HepG2 (cell line): Measurements from ENCODE around the gene COL5A1. TPM values are rescaled to one million over a fixed set of nuclear protein-coding genes. Genes with fewer than 3 reads are reported as not detected.

ENCODE experiments used
- RARG ChIP-seq: sonication (generic); formaldehyde crosslinking; IDR thresholded peaks from 2 replicates; pipeline ENCODE4 v1.4.0; 2020; ENCODE audit warnings: low read depth, mild to moderate bottlenecking, missing genetic modification reagents
- SATB2 ChIP-seq: sonication (generic); formaldehyde crosslinking; IDR thresholded peaks from 2 replicates; pipeline ENCODE4 v1.5.0; 2020; ENCODE audit warnings: missing genetic modification reagents
- SIX1 ChIP-seq: sonication (generic); formaldehyde crosslinking; IDR thresholded peaks from 2 replicates; pipeline ENCODE4 v1.4.0; 2020; ENCODE audit warnings: missing genetic modification reagents, borderline replicate concordance
- SKI ChIP-seq: fragments of 450-650 bp; IDR thresholded peaks from one replicate; pipeline ENCODE4 v1.6.1; 2018; ENCODE audit warnings: mild to moderate bottlenecking; ENCODE audit not compliant: partially characterized antibody
- ZNF10 ChIP-seq: sonication (generic); formaldehyde crosslinking; IDR thresholded peaks from 2 replicates; pipeline ENCODE4 v1.4.0; 2020; ENCODE audit warnings: mild to moderate bottlenecking, low read depth, missing genetic modification reagents, borderline replicate concordance
- ZNF33A ChIP-seq: sonication (generic); formaldehyde crosslinking; IDR thresholded peaks from 2 replicates; pipeline ENCODE4 v1.5.1; 2020; ENCODE audit warnings: missing genetic modification reagents, mild to moderate bottlenecking, moderate library complexity, borderline replicate concordance
- ZNF496 ChIP-seq: sonication (generic); formaldehyde crosslinking; IDR thresholded peaks from 2 replicates; pipeline ENCODE4 v1.8.1; 2023; ENCODE audit warnings: mild to moderate bottlenecking, moderate library complexity, missing genetic modification reagents; ENCODE audit not compliant: insufficient replicate concordance
- ZNF550 ChIP-seq: sonication (generic); formaldehyde crosslinking; IDR thresholded peaks from 2 replicates; pipeline ENCODE4 v1.4.0; 2020; ENCODE audit warnings: mild to moderate bottlenecking, missing genetic modification reagents, borderline replicate concordance
- ZNF709 ChIP-seq: sonication (generic); formaldehyde crosslinking; IDR thresholded peaks from 2 replicates; pipeline ENCODE4 v1.5.0; 2020; ENCODE audit warnings: mild to moderate bottlenecking, missing genetic modification reagents
- ZNF766 ChIP-seq: sonication (generic); formaldehyde crosslinking; IDR thresholded peaks from 2 replicates; pipeline ENCODE4 v1.5.0; 2020; ENCODE audit warnings: missing genetic modification reagents, borderline replicate concordance
- ZNF768 ChIP-seq: sonication (generic); formaldehyde crosslinking; IDR thresholded peaks from 2 replicates; pipeline ENCODE4 v1.4.0; 2020; ENCODE audit warnings: missing genetic modification reagents
- ZNF777 ChIP-seq: sonication (generic); formaldehyde crosslinking; IDR thresholded peaks from 2 replicates; pipeline ENCODE4 v1.4.0; 2020; ENCODE audit warnings: missing genetic modification reagents
- polyA plus RNA-seq, 8 experiments: library from polyadenylated mRNA; depleted of rRNA in 3 of 8; stranded (reverse) in 7 of 8; unstranded in 1 of 8; fragments of >200 nt; fragmentation: Illumina TruSeq in 4 of 8; extraction: Trizol in 4 of 8; gene quantifications; 2 replicates each; pipeline versions ENCODE4 v1.2.1 to v1.2.3, GENCODE V29; 2011 to 2016; ENCODE audit warnings: low read depth in 4 of 8, missing spikeins in 1 of 8, mixed read lengths in 1 of 8; ENCODE audit not compliant: insufficient read depth in 1 of 8
- total RNA-seq, 5 experiments: library from RNA; depleted of rRNA; stranded (reverse); fragments of >200 nt; fragmentation: Illumina TruSeq; extraction: Trizol; gene quantifications; 2 replicates each; pipeline ENCODE4 v1.2.3, GENCODE V29; 2016; ENCODE audit warnings: low read depth in 1 of 5
- TF ChIP-seq, protein P1 (sequence below): sonication (generic); formaldehyde crosslinking; IDR thresholded peaks from 2 replicates; pipeline ENCODE4 v1.5.0; 2020; ENCODE audit warnings: mild to moderate bottlenecking, missing genetic modification reagents, borderline replicate concordance

The COL5A1 gene
- total and polyA plus RNA-seq, 2 of the 13 experiments (the other 11 are each of a cell fraction or from before 2014, with no cell fraction given) = not detected

DNA sequence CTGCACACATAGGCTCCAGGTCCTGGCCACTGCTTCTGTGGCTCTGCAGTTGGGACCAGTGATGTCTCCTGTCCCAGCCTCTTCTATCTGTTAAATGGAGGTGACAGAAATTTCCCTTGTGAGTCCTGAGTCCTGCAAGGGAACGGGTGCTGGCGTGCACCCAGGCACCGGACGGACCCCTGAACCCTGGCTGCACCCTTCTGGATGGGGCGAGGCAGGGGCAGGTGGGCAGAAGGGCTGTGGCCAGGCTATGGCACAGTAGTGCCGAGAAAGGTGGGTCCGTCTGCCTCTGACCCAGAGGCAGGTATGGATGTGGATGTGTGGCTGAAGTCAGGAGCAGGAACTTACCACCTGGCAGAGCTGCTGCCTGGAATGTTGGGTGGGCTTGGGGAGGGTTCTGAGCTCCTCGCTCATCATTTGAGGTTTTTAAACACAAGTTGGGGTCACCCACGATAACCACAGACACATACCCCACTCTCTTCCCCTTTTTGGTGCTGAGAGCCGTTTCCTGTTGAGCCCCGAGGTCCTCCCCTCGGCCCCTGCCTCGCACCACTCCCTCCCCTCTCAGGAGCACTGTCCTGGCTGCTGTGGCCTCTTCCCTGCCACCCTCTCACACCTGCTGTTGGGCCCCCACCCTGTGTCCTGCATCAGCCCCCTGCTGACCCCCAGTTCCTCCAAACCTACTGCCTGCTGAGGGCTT, 82.0 kb downstream of the COL5A1 start (continued):
- TF ChIP-seq, protein P1, sequence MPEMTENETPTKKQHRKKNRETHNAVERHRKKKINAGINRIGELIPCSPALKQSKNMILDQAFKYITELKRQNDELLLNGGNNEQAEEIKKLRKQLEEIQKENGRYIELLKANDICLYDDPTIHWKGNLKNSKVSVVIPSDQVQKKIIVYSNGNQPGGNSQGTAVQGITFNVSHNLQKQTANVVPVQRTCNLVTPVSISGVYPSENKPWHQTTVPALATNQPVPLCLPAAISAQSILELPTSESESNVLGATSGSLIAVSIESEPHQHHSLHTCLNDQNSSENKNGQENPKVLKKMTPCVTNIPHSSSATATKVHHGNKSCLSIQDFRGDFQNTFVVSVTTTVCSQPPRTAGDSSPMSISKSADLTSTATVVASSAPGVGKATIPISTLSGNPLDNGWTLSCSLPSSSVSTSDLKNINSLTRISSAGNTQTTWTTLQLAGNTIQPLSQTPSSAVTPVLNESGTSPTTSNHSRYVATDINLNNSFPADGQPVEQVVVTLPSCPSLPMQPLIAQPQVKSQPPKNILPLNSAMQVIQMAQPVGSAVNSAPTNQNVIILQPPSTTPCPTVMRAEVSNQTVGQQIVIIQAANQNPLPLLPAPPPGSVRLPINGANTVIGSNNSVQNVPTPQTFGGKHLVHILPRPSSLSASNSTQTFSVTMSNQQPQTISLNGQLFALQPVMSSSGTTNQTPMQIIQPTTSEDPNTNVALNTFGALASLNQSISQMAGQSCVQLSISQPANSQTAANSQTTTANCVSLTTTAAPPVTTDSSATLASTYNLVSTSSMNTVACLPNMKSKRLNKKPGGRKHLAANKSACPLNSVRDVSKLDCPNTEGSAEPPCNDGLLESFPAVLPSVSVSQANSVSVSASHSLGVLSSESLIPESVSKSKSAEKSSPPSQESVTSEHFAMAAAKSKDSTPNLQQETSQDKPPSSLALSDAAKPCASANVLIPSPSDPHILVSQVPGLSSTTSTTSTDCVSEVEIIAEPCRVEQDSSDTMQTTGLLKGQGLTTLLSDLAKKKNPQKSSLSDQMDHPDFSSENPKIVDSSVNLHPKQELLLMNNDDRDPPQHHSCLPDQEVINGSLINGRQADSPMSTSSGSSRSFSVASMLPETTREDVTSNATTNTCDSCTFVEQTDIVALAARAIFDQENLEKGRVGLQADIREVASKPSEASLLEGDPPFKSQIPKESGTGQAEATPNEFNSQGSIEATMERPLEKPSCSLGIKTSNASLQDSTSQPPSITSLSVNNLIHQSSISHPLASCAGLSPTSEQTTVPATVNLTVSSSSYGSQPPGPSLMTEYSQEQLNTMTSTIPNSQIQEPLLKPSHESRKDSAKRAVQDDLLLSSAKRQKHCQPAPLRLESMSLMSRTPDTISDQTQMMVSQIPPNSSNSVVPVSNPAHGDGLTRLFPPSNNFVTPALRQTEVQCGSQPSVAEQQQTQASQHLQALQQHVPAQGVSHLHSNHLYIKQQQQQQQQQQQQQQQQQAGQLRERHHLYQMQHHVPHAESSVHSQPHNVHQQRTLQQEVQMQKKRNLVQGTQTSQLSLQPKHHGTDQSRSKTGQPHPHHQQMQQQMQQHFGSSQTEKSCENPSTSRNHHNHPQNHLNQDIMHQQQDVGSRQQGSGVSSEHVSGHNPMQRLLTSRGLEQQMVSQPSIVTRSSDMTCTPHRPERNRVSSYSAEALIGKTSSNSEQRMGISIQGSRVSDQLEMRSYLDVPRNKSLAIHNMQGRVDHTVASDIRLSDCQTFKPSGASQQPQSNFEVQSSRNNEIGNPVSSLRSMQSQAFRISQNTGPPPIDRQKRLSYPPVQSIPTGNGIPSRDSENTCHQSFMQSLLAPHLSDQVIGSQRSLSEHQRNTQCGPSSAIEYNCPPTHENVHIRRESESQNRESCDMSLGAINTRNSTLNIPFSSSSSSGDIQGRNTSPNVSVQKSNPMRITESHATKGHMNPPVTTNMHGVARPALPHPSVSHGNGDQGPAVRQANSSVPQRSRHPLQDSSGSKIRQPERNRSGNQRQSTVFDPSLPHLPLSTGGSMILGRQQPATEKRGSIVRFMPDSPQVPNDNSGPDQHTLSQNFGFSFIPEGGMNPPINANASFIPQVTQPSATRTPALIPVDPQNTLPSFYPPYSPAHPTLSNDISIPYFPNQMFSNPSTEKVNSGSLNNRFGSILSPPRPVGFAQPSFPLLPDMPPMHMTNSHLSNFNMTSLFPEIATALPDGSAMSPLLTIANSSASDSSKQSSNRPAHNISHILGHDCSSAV (CRISPR knock-in tag) = no peak
- TF ChIP-seq ZNF10 (CRISPR knock-in tag) (no peak), RARG (CRISPR knock-in tag) (no peak), ZNF496 (CRISPR knock-in tag) (no peak), ZNF777 (CRISPR knock-in tag) (no peak), ZNF33A (no peak), ZNF766 (no peak), ZNF709 (CRISPR knock-in tag) (no peak), ZNF768 (CRISPR knock-in tag) (no peak), SKI (no peak), SATB2 (CRISPR knock-in tag) (no peak), ZNF550 (no peak), SIX1 (no peak)
